ENCODE measurements around the gene ENTPD1. TPM values are rescaled to one million over a fixed set of nuclear protein-coding genes. Genes with fewer than 3 reads are reported as not detected.

ENTPD1 gene
- total RNA-seq, 1 donor from 2014 or later = not detected

GRCh38 chr10:95810198-95810976 lies 54.4 kb downstream of the ENTPD1 start:
- H3K4me3 ChIP-seq (ENCODE audit: low read depth, low read length) = no peak overlapping the region
- DNase-seq (ENCODE audit: low read depth) = no peak
- TF ChIP-seq, protein P1, sequence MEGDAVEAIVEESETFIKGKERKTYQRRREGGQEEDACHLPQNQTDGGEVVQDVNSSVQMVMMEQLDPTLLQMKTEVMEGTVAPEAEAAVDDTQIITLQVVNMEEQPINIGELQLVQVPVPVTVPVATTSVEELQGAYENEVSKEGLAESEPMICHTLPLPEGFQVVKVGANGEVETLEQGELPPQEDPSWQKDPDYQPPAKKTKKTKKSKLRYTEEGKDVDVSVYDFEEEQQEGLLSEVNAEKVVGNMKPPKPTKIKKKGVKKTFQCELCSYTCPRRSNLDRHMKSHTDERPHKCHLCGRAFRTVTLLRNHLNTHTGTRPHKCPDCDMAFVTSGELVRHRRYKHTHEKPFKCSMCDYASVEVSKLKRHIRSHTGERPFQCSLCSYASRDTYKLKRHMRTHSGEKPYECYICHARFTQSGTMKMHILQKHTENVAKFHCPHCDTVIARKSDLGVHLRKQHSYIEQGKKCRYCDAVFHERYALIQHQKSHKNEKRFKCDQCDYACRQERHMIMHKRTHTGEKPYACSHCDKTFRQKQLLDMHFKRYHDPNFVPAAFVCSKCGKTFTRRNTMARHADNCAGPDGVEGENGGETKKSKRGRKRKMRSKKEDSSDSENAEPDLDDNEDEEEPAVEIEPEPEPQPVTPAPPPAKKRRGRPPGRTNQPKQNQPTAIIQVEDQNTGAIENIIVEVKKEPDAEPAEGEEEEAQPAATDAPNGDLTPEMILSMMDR (conservative IDR thresholded peaks at IDR 0.05; ENCODE audit: low read depth, low read length) = no peak

DNA sequence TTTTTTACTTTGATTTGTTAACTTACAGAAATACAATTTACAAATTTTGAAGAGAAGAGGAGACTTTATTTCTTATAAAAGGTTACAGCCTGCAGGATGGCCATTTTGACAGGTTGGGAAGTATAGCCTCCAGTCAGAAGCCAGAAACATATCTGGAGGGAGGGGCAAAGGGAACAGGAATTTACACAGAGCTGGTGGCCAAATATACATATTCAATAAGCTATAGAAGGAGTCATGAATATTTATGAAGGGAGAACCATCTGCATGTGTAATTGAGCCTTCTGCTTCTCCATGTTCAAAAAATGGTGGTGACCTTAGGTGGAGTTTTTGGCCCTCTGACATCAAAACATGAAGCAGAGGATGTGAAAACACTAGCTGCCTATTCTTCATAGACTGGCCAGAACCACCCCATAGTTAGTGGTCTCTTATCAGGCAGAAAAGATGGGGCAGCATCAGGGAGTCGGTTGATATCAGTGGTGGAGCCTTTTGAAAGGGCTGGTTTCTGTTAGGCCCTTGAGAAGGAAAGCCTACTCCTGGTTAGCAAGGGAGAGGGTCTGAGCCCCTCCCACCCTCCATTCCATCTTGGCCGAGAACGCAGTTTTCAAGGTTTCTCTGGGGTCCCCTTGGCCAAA lies 57.2 kb downstream of the ENTPD1 start:
- TF ChIP-seq, protein P1 (conservative IDR thresholded peaks at IDR 0.05; ENCODE audit: low read depth, low read length) = no peak

GRCh38 chr10:95814011-95814727 lies 58.2 kb downstream of the ENTPD1 start:
- TF ChIP-seq, protein P1 (conservative IDR thresholded peaks at IDR 0.05; ENCODE audit: low read depth, low read length) = no peak
- no peak overlapping the region for H3K4me3 ChIP-seq (ENCODE audit: low read depth, low read length)
- no peak for DNase-seq (ENCODE audit: low read depth)

More for the DNA sequence above, 57.2 kb downstream of the ENTPD1 start:
- H3K4me3 ChIP-seq (ENCODE audit: low read depth, low read length) = no peak overlapping the region
- no peak for DNase-seq (ENCODE audit: low read depth)

GRCh38 chr10:95815133-95815532 lies 59.2 kb downstream of the ENTPD1 start:
- DNase-seq (ENCODE audit: low read depth) = no peak
- TF ChIP-seq, protein P1 (conservative IDR thresholded peaks at IDR 0.05; ENCODE audit: low read depth, low read length) = no peak
- H3K4me3 ChIP-seq (ENCODE audit: low read depth, low read length) = no peak overlapping the region

- DNase-seq (ENCODE audit: low read depth) = no peak
- TF ChIP-seq, protein P1 (conservative IDR thresholded peaks at IDR 0.05; ENCODE audit: low read depth, low read length) = no peak
- H3K4me3 ChIP-seq (ENCODE audit: low read depth, low read length) = no peak overlapping the region
These were observed 59.8 kb downstream of the ENTPD1 start for GRCh38 chr10:95815701-95816240.

DNA sequence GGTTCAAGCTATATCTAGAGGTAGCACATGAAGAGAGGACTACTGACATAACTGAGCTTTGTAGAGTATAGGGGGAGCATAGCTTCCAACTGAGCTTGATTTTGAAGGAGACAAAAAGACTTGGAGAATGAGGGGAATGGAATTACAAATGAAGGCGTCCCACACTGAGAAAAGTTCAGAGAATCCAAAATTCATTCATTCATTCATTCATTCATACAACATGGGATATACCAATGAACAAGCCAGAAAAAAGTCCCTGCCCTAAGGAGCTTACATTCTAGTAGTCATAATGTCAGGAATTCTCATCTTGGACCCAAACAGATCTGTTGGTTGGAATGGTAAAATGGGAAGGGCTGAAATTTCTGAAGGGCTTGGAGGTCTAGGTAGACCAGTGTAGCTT lies 62.0 kb downstream of the ENTPD1 start:
- no peak for DNase-seq (ENCODE audit: low read depth)
- no peak overlapping the region for H3K4me3 ChIP-seq (ENCODE audit: low read depth, low read length)
- TF ChIP-seq, protein P1 (conservative IDR thresholded peaks at IDR 0.05; ENCODE audit: low read depth, low read length) = no peak

Measured in epithelial cell of proximal tubule (primary cell).